Gastroesophageal sphincter (tissue), 4 donors: ENCODE results near the gene DAZ4. TPM values are rescaled to one million over a fixed set of nuclear protein-coding genes. Genes with fewer than 3 reads are reported as not detected.
"Not testable (repeated sequence)": the region's sequence is repeated elsewhere in the genome, so short reads cannot be mapped to it uniquely, and the experiment has no call there.

Experiments
- ATAC-seq: fragments of 150-250 bp; one replicate; pipeline ENCODE4 v1.9.1; 2016; ENCODE audit warnings: mild to moderate bottlenecking, moderate library complexity
- H3K27ac ChIP-seq, 4 donors: fragments of 200-600 bp; sonication (generic) in 3 of 4; 1 replicate in 3 of 4; 2 replicates in 1 of 4; pipeline ENCODE4 v1.5.1; 2016 to 2019
- H3K27me3 ChIP-seq: fragments of 200-600 bp; sonication (generic); one replicate; pipeline ENCODE4 v1.5.1; 2019
- H3K36me3 ChIP-seq, 2 donors: fragments of 200-600 bp; sonication (generic); one replicate each; pipeline ENCODE4 v1.5.1; 2019; ENCODE audit warnings: control low read depth in 1 of 2
- H3K4me1 ChIP-seq, 3 donors: fragments of 200-600 bp; sonication (generic); 1 replicate in 2 of 3; 2 replicates in 1 of 3; pipeline ENCODE4 v1.5.1; 2016 to 2019; ENCODE audit warnings: control low read depth in 2 of 3
- H3K4me3 ChIP-seq, 2 donors: fragments of 200-600 bp; sonication (generic); one replicate each; pipeline ENCODE4 v1.5.1; 2019; ENCODE audit warnings: mild to moderate bottlenecking in 1 of 2, moderate library complexity in 1 of 2
- H3K9me3 ChIP-seq, 3 donors: fragments of 200-600 bp; sonication (generic); one replicate each; pipeline ENCODE4 v1.5.1; 2017 to 2019; ENCODE audit warnings: control low read depth in 2 of 3
- WGBS, 2 donors: methylation state at CpG; one replicate each; pipeline ENCODE4 v1.1.5; 2018; ENCODE audit warnings: low coverage in 1 of 2; 5-methylcytosine and 5-hydroxymethylcytosine counted together
- total RNA-seq, 4 donors: library from RNA; depleted of rRNA; stranded (reverse); fragments of >200 nt; gene quantifications; one replicate each; pipeline ENCODE4 v1.1.0, GENCODE V29; 2016

Gene DAZ4
- total RNA-seq: not detected

DNA sequence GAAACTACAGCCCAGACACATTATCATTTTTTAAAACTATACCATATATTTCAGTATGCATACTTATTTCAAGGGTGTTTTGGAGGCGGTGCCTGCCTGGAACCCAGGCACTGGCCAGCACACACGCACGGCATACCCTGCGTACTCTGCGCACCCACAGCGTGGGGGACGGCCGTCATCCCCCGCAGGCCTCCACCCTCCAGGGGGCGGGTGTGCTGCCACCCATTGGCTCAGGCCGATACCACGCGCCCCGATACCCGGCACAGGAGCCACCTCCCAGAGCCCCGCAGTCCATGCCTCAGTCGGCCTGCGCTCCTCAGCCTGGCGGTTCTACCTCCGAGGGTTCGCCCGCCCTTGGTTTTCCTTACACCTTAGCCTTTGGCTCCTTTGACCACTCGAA is at the start of gene DAZ4:
Gene DAZ4 (plus strand): TSS at position 301 of the 400 bp plus-strand sequence. CDS start 208 bp downstream, outside the sequence.
- not testable (repeated sequence) for H3K4me1 ChIP-seq, H3K27ac ChIP-seq, H3K4me3 ChIP-seq, H3K27me3 ChIP-seq, H3K9me3 ChIP-seq, H3K36me3 ChIP-seq, ATAC-seq
- WGBS, 2 donors: no CpG with 5 or more reads among the region's 23 CpGs

DNA sequence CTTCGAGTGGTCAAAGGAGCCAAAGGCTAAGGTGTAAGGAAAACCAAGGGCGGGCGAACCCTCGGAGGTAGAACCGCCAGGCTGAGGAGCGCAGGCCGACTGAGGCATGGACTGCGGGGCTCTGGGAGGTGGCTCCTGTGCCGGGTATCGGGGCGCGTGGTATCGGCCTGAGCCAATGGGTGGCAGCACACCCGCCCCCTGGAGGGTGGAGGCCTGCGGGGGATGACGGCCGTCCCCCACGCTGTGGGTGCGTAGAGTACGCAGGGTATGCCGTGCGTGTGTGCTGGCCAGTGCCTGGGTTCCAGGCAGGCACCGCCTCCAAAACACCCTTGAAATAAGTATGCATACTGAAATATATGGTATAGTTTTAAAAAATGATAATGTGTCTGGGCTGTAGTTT is 20.4 kb upstream of the DAZ4 start, which contains the start of gene DAZ3:
Gene DAZ3 (minus strand): TSS at position 101 of the 400 bp plus-strand sequence. CDS start 208 bp downstream, outside the sequence.
- not testable (repeated sequence) for ATAC-seq, H3K4me1 ChIP-seq, H3K4me3 ChIP-seq, H3K27ac ChIP-seq, H3K36me3 ChIP-seq, H3K9me3 ChIP-seq, H3K27me3 ChIP-seq
- no CpG with 5 or more reads among the region's 23 CpGs for WGBS, 2 donors

- H3K4me1 ChIP-seq, ATAC-seq, H3K27me3 ChIP-seq, H3K9me3 ChIP-seq, H3K4me3 ChIP-seq, H3K27ac ChIP-seq, H3K36me3 ChIP-seq: not testable (repeated sequence)
- WGBS, 2 donors: no CpG with 5 or more reads among the region's 3 CpGs
Measured at GRCh38 chrY:24821836-24822235, 11.9 kb upstream of the DAZ4 start.

- H3K9me3 ChIP-seq, H3K27me3 ChIP-seq, H3K4me1 ChIP-seq, ATAC-seq, H3K36me3 ChIP-seq, H3K27ac ChIP-seq, H3K4me3 ChIP-seq: not testable (repeated sequence)
- WGBS, 2 donors: no CpG with 5 or more reads among the region's 4 CpGs
Measured at GRCh38 chrY:24824184-24824879, 9.4 kb upstream of the DAZ4 start.

DNA sequence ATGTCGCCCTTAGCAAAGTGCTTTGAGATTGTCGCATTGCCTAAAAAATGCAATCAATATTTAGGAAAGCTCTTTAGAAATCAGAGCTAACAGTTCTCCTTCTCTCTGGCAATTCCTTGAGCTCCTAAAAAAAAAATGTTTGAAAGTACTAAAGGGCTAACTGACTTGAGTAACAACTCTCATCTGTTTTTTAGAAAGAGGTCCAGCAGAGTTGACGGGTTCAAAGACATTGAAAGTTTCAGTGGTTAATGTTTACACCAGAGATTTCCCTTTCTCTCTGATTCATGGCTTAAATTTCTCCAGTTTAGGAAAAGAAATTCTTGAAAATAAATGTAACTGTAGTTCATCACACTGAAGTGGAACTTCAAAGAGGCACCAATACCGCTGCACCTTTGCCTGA is 8.7 kb upstream of the DAZ4 start:
- H3K4me1 ChIP-seq, ATAC-seq, H3K27ac ChIP-seq, H3K9me3 ChIP-seq, H3K36me3 ChIP-seq, H3K27me3 ChIP-seq, H3K4me3 ChIP-seq: not testable (repeated sequence)
- WGBS, 2 donors: no CpG with 5 or more reads among the region's 4 CpGs

Other genes starting within 250 kb of the DAZ4 start
- not detected for gene BPY2B, start 215.9 kb upstream of the DAZ4 start, total RNA-seq
- gene DAZ3, start 20.5 kb upstream of the DAZ4 start, total RNA-seq: not detected
- gene BPY2C, start 218.2 kb downstream of the DAZ4 start, total RNA-seq: not detected